Loucy (cell line): ENCODE data around the gene PDS5A.

Experiments used
- CTCF ChIP-seq: fragments of 200-600 bp; sonication (generic); conservative IDR thresholded peaks from 2 replicates; pipeline ENCODE4 v1.5.1; 2014; ENCODE audit warnings: mild to moderate bottlenecking, antibody characterized with exemption, low read length
- EZH2phosphoT487 ChIP-seq: fragments of 200-600 bp; IDR thresholded peaks from 2 replicates; pipeline ENCODE4 v1.6.1; 2018; ENCODE audit warnings: antibody characterized with exemption, mild to moderate bottlenecking, moderate library complexity, borderline replicate concordance

- TF ChIP-seq CTCF (no peak), EZH2phosphoT487 (no peak)
Measured at GRCh38 chr4:39855909-39856512, 121.7 kb downstream of the PDS5A start.
